ENCODE data around the gene STARD10.
A peak's percentile ranks its signal among the peaks of the same experiment; 100 is the strongest.
"Not testable (repeated sequence)": the region's sequence is repeated elsewhere in the genome, so short reads cannot be mapped to it uniquely, and the experiment has no call there.

The STARD10 gene

GRCh38 chr11:72793425-72794367 lies at the start of gene STARD10:
STARD10 (minus strand) TSS chr11:72794047; CDS start chr11:72781181, 12,866 bp downstream.
- DNase-seq: peak; percentile 88 to 100 (median 97)

DNA sequence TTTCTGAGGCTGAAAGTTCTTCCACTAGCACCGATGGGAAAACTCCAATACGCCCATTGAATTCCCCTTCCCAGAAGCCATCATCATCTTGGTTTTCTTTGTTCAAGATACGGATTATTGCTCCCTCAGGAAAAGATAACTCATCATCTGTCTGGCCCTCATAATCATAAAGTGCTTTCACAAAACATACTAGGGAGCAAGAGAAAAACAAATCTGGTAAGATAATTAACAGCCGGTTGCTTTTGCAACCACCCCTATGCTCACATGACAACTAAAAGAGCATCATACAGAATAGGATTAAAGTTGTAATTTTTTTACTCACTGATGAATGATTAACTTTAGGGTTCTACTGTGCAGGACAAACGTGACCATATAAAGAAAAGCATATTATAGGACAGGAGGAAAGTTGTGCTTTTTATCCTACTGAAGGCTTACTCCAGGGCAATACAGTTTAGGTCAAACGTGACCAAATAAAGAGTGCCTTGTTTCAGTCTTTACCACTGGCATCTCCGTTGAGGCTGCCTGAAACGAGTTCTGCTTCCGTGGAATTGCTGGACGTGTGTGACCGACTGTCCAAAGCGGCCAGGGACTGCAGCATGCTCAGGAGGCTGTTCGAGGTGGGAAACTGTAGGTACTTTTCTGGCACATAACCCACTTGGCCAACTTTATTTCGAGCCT lies 48.9 kb upstream of the STARD10 start:
- no peak for DNase-seq

- no peak for DNase-seq
Measured at GRCh38 chr11:72842126-72842525, 48.3 kb upstream of the STARD10 start.

GRCh38 chr11:72841397-72841796 lies 47.5 kb upstream of the STARD10 start:
- DNase-seq: no peak

DNA sequence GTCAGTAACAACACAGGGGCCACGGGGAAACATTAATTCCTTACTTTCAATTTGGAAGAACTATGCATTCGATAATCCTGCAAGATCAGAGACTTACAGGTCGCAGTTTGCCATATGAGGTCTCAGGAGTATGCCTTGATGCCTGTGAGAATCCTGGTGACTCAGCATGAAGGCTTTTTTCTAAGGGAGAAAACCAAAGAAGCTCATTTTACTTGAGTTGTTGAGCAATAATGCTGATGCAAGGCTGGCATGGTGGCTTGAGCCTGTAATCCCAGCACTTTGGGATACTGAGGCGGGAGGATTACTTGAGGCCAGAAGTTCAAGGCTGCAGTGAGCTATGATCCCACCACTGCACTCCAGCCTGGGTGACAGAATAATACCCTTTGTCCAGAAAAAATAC lies 46.9 kb upstream of the STARD10 start:
- no peak for DNase-seq

DNA sequence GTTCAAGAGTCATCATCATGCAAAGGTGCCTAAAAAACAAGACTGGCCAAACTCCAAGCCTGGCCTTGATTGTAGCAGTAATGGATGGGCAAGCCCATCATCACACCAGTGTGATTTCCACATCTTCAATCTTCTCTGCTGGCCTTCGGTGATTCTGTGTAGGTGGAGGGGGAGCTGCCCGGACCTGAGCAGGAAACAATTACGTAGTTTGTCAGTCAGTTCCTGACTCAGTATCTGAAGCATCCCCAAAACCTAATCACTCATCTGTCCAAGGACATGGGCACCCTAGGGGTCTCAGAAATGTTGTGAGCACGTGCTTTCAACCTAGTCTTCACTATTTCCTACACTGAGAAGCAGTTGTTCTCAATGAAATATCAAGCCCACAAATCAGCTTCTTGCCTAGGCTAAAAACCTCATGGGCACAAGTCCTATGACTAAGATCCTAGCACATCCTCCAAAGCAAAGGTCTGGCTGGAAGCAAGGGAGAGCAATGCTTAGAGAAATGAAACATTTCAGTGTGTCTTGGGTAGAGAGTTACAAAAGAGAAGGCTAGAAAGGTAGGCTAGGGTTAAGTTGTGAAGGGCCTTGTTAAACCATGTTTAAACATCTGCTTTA lies 45.0 kb upstream of the STARD10 start:
- DNase-seq: no peak

GRCh38 chr11:72836111-72836510 lies 42.3 kb upstream of the STARD10 start:
- no peak for DNase-seq

DNA sequence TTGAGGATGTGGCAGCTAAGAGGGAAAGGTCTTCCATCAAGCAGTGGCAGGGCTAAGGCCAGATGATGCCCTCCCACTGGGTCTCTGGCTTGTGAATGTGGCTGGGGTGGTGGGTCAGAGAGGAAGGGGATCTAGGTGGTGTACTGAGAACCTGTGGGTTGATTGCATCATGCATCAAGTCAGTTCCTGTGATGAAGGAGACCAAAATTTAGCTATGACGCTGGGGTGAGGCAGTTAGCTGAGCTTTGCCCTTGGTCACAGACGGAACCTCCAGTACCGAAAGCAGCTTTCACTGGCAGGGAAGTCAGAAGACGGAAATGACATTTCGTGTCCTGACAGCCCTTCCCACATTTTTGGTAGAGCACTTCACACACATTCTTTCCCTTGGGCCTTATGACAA lies 41.1 kb upstream of the STARD10 start:
- DNase-seq: no peak

GRCh38 chr11:72833811-72834493 lies 40.1 kb upstream of the STARD10 start:
- peak in 10 of 51 donors; percentile 23 to 54 (median 36) for DNase-seq

DNA sequence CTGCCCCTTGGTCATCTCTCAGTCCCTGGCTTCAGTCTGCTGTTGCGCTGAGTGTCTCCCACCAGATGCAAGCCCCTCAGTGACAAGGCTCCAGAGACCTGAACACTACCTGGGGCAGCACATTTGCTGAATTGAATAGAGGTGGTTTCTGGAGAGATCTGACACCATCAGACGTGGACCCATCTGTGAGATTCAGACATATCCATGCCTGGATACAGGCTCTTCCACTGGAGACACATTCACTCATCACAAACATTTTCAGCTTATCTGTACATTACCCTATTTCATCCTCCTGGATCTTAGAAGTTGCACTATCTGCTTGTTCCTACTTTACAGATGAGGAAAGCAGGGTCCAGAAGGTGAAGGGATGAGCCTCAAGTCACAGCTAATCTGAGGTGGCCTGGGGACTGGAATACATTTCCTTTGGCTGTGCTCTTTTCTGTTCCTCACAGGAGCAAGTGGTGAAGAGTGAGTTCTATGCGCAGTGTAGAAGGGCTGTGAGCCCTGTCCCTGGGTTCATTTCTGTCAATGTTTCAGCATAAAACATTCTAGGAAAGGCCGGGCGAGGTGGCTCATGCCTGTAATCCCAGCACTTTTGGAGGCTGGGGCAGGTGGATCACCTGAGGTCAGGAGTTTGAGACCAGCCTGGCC lies 39.4 kb upstream of the STARD10 start:
- no peak for DNase-seq

DNA sequence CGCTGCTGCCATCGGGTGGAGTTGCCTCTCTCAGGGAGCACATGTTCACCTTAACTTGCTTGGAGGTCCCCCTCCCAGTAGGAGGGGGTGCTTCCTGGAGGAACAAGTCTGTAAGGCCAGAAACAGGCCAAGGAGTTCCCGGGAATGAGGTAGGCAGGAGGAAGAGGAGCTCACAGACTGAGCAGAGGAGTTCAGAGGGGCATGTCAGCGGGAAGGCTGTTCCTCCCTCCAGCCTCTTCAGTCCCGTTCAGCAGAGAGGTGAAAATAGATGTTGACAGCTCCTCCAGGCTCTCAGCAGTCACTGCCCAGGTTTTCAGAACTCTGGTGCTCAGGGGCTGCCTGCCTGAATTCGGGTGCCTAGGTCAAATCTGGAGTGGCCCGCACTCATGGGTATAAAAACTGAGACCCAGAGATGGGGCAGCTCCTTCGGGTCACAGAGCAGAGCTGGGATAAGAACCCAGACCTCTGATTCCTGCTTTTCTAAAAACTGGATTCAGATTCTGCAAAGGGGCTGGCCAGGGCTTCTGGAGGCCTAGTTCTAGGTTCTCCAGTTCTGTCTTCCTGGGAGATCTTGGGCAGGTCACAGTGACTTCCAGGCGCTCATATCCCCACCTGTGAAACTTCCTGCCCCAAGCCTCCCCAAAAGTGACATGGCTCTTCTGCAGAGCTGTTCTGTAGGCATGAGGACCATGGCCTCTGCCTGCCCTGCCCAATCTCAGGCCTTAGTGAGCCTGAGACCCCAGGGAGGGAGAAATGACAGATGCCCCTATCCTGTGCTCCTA lies 38.6 kb upstream of the STARD10 start:
- no peak for DNase-seq

DNA sequence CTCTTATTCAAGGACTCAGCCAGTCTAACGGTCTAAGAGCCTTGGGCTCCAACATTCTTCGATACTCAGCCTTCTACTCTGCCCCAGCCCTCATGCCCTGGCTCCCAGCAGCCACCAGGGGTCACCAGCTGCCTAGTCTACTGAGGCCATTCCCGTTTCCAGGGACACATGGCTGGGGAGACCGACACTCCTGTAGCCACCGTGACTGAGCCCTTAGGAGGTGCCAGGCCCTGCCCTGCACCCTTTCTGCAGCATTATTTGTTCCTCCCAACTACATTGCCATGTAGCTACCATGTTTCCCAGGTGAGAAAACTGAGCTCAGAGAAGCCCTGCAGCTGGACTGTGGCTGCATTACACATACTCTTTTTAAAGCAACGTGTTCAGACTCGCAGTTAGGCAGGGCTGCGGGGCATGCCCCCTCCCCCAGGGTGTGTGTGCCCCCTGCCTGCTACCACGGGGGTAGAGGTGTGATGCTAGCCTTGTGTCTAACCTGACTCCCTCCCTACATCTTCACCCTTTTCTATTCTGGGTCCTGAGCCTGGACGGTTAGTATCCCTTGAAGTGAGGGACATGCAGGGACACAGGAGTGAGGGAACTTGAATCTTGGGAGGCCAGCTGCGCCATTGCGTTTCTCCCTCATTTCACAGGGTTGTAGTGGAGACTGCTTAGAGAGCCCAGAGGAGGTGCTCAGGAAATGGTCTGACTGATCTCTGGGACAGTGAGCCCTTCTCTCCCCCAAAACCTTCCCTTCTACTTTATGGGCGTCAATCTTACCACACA lies 37.9 kb upstream of the STARD10 start:
- DNase-seq: peak in 49 of 51 donors; percentile 31 to 92 (median 73)

GRCh38 chr11:72829884-72830533 lies 36.2 kb upstream of the STARD10 start:
- DNase-seq: no peak

DNA sequence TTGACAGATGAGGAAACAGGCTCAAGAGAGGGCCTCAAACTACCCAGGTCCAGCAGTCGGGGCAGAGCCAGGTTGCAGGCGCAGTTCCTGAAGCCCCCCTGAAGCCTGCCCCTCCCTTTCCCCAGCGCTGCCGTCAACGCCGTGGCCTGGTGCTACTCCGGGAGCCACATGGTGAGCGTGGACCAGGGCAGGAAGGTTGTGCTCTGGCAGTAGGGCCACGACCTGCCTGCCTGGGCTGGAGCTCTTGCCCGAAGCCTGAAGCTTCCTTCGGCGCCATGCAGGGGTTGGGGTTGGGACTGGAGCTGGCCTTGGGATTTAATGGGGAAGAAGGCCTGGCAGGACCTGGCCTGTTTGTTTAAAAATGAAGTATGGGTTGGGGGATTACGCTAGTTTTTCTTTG lies 35.3 kb upstream of the STARD10 start:
- DNase-seq: no peak

DNA sequence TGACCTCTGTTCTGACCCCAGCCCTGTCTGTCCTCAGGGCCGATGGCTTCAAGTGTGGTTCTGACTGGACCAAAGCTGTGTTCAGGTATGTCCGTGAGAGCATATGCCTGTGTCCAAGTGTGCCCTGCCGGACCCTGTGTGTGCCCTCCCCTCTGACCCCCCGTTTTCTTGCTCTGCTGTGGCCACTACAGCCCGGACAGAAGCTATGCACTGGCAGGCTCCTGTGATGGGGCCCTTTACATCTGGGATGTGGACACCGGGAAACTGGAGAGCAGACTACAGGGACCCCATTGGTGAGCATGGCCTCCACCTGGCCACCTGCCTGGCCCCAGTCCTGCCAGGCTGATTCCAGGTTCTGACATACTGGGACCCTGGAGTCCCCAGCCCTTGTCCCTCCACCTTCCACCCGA lies 34.9 kb upstream of the STARD10 start:
- no peak for DNase-seq

- no peak for DNase-seq
Measured at GRCh38 chr11:72828081-72828567, 34.3 kb upstream of the STARD10 start.

GRCh38 chr11:72827656-72828055 lies 33.8 kb upstream of the STARD10 start:
- not testable (repeated sequence) for DNase-seq

DNA sequence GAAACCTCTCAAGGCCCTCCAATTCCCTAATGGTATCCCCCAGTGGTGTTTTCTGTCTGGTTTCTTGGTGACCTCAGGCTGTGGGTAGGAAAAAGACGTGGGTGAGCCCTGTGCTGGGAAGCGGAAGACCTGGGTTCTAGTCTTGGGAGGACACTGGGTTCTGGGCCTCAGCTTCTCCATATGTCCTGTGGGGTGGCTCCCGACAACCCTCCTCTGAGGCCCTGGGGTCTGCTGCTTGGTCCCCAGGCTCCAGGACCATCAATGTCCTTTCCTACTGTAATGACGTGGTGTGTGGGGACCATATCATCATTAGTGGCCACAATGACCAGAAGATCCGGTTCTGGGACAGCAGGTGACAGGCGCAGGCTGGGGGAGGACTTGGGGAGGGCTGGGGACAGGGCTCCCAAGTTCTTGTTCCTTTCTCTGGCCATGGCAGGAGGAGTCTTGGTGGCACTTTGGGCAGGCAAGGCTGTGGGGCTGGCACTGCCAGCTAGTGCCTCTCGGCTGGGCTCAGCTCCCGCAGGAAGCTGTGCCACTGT lies 33.2 kb upstream of the STARD10 start:
- DNase-seq: no peak

Data from hypothalamus (tissue), 51 donors.